ENCODE results near the gene PLXDC2.
"Not testable (repeated sequence)": the region's sequence is repeated elsewhere in the genome, so short reads cannot be mapped to it uniquely, and the experiment has no call there.

The PLXDC2 gene

GRCh38 chr10:20200758-20201157 is 384.5 kb downstream of the PLXDC2 start:
- no peak for TF ChIP-seq CTCF (IDR thresholded peaks at IDR 0.05; ENCODE audit: borderline replicate concordance, insufficient read depth, low read depth, low read length)
- H3K4me3 ChIP-seq (ENCODE audit: low read depth, low read length): no peak overlapping the region

- H3K4me3 ChIP-seq (ENCODE audit: low read depth, low read length): no peak overlapping the region
- no peak for TF ChIP-seq CTCF (IDR thresholded peaks at IDR 0.05; ENCODE audit: borderline replicate concordance, insufficient read depth, low read depth, low read length)
Measured at GRCh38 chr10:20202337-20202736, 386.1 kb downstream of the PLXDC2 start.

GRCh38 chr10:20207653-20208052 is 391.4 kb downstream of the PLXDC2 start:
- no peak for TF ChIP-seq CTCF (IDR thresholded peaks at IDR 0.05; ENCODE audit: borderline replicate concordance, insufficient read depth, low read depth, low read length)
- H3K4me3 ChIP-seq (ENCODE audit: low read depth, low read length): no peak overlapping the region

GRCh38 chr10:20209098-20209497 is 392.9 kb downstream of the PLXDC2 start:
- H3K4me3 ChIP-seq (ENCODE audit: low read depth, low read length): not testable (repeated sequence)

- no peak overlapping the region for H3K4me3 ChIP-seq (ENCODE audit: low read depth, low read length)
- no peak for TF ChIP-seq CTCF (IDR thresholded peaks at IDR 0.05; ENCODE audit: borderline replicate concordance, insufficient read depth, low read depth, low read length)
Measured at GRCh38 chr10:20215547-20216152, 399.4 kb downstream of the PLXDC2 start.

- no peak for TF ChIP-seq CTCF (IDR thresholded peaks at IDR 0.05; ENCODE audit: borderline replicate concordance, insufficient read depth, low read depth, low read length)
Measured at GRCh38 chr10:20221356-20221755, 405.1 kb downstream of the PLXDC2 start.

GRCh38 chr10:20228729-20229128 is 412.5 kb downstream of the PLXDC2 start:
- no peak for TF ChIP-seq CTCF (IDR thresholded peaks at IDR 0.05; ENCODE audit: borderline replicate concordance, insufficient read depth, low read depth, low read length)
- H3K4me3 ChIP-seq (ENCODE audit: low read depth, low read length): no peak overlapping the region

More at GRCh38 chr10:20221356-20221755, 405.1 kb downstream of the PLXDC2 start:
- H3K4me3 ChIP-seq (ENCODE audit: low read depth, low read length): no peak overlapping the region

All from GM12875 (cell line).